A549 treated with AZD2906 at 1 μM for 4 hours (cell line): ENCODE measurements around the gene DRAXIN. TPM values are rescaled to one million over a fixed set of nuclear protein-coding genes. Genes with fewer than 3 reads are reported as not detected.

Experiments
- total RNA-seq: library from RNA; stranded (reverse); fragments of 200-300 nt; extraction: Qiagen RNA extraction; gene quantifications from 5 replicates; pipeline ENCODE4 v1.2.3, GENCODE V29; 2022

The DRAXIN gene, protein sequence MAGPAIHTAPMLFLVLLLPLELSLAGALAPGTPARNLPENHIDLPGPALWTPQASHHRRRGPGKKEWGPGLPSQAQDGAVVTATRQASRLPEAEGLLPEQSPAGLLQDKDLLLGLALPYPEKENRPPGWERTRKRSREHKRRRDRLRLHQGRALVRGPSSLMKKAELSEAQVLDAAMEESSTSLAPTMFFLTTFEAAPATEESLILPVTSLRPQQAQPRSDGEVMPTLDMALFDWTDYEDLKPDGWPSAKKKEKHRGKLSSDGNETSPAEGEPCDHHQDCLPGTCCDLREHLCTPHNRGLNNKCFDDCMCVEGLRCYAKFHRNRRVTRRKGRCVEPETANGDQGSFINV
- total RNA-seq, result 0.03 to 0.10 TPM (median 0.06 TPM) in 5 replicates

DNA sequence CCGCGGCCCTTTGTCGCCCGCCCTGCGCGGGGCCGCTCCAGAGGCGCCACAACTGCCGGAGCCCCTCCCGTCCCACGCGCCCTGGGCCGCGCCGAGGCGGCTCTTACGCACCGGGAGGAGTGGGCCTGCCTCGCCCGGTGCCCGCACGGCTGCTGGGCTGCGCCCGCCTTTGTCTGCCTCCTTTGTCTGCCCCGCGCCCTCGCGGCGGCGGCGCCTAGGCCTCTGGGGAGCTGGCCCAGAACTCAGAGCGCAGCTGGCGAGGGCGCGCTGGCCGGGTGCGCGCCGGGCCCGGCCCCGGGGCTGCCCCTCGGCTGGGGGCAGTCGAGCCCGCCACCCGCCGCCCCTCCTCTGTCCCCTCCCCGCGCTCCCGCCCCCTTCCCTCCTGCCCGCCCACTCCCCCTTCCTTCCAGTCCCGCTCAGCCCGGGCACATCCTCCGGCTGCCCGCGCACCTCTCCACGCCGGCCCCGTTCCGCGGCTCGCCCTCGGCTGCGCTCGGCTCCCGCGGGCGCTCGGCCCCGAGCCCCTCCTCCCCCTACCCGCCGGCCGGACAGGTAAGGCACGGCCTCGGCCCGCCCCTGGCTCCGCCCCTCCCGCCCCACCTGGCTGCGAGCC lies at the start of gene DRAXIN:
TSS of gene DRAXIN (plus strand) at position 409 of the 613 bp plus-strand sequence. CDS start 14,549 bp downstream, outside the sequence.

DNA sequence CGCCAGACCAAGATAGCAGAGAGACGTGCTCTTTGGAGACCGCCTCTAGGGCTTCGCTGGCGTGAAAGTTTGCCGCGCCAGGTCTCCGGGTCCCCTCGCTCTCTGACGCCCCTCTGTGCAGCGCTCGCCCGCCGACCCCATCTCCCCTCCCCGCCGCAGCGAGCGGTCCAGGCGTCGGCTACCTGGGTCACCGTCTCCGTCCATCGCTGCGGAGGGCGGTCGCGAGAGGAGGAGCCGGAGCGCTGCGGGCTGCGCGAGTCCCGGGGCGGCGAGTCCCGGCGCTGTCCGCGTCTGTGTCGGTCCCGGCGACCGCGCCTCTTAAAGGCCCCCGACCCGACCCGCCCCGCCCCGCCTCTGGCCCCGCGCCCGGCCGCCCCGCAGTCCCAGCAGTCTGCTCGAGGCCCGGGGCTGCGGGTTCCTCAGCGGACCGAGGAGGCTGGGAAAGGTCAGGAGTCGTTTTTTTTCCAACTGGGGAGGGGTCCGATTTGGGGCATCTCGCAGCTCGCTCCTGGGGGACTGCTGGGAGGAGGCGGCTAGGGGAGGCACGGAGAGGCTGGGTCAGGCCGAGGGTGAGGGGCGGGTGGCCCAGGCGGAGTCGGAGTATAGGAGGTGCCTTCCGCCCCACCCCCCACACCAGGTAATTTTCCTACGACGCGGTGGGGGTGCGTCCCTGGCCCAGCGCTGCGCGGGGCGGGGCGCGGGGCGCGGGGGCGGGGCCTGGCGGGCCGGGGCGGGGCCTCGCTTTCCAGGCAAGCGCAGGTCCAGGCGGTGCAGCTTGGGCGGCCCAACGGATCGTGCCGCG lies 37.2 kb upstream of the DRAXIN start, which contains the start of the genes FBXO2 and FBXO44:
TSS of gene FBXO2 (minus strand) at position 293 of the 802 bp plus-strand sequence. CDS start at position 204, 89 bp downstream.
TSS of gene FBXO44 (plus strand) at position 741 of the 802 bp plus-strand sequence. CDS start 959 bp downstream, outside the sequence.

DNA sequence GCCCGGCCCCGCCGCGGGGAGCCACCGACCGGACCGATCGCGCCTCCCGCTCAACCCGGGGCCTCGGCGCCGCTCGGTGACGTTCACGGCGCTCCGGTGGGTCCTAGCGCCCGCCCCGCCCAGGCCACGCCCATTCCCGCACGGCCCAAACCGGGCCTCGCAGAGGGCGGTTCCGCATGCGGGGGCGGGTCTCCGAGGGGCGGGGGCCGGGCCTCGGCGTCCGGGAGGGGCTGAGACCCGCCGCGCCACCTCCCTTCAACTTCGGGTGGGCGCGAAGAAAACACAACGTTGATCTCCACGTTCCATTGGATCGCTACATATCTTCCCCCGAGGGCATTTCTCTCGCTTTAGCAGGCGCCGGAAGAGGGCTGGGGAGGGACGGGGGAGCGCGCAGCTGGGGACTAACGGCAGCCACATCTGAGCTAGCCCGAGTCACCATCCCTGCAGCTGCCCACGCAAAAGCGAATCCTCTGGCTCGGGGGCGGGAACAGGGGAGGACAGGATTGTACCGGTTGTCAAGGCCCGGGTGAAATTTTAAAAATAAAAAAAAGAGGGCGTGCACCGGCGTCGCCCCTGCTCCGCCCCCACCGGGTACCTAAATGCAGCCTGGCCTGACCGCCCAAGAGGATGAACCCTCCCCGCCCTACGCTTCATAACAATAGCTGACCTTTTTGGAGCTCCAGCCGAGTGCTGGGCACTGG lies 10.3 kb upstream of the DRAXIN start, which contains the start of gene MAD2L2:
TSS of gene MAD2L2 (minus strand) at position 78 of the 701 bp plus-strand sequence. CDS start 547 bp downstream, outside the sequence.

DNA sequence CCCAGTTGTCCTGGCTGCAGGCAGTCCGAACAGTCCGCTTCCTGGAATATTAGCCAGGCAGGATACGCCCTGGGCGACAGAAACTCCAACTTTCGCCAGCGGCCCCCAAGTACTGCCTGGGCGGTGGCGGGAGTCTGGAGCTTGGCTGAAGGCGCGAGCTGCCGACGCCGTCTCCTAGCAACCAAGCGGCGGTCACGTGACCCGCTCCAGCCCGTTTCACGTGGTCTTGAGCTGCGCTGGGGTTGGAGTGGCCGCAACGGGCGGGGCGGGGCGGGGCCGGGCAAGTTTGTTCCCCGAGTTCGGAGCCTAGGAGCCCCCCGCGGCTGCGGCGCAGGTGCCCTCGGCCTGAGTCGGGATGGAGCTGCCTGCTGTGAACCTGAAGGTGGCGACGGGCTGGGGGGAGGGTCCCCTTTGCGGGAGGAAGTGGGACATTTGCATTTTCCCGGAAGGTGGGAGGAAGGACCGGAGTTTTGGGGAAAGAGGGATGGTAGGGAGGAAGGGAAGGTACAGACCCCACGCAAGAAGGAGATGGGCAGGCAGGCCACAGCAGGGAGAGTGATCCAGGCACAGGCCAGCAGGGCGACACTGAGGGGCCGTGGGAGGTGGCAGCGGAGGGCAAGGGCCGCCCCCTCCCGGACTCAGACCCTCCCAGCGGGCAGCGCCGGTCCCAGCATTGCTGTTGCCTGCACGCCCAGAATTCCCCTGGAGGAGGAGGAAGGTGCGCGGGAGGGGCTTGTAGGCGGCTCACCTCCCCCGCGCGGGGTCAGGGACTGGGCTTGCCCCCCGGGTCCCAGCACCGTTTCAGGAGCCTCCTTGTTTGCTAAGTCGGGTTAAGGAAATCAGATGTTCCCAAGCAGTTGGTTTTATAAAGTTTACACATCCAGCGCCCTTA lies 44.6 kb downstream of the DRAXIN start, which contains the start of gene AGTRAP:
TSS of gene AGTRAP (plus strand) at position 283 of the 892 bp plus-strand sequence. CDS start at position 356, 73 bp downstream.

DNA sequence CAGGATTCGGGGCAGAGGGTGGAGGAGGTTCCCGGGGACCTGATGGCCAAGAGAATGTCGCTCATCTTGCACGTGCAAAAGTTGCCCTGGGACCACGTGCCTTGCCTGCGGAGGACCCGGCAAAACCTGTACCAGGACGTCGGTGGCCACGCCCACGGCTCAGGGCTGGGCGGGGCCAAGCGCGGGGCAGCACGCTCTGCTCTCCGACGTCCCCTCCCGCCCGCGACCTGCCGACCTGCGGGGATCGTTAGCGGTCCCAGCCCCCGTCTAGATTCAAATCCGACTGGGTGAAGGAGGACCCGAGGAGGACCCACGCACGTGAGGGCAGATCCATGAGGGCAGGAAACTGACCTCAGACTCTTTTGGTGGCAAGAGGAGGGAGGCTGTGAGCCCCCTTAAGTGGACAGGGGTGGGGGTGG lies 70.5 kb downstream of the DRAXIN start, which contains the start of gene C1orf167:
TSS of gene C1orf167 (plus strand) at position 206 of the 419 bp plus-strand sequence. CDS start 2,208 bp downstream, outside the sequence.

Other genes starting within 250 kb of the DRAXIN start
- gene DISP3, start 212.6 kb upstream of the DRAXIN start, total RNA-seq, result 0.43 to 0.84 TPM (median 0.58 TPM) in 5 replicates
- 5.9 to 11.1 TPM (median 9.2 TPM) in 5 replicates for gene FBXO2, start 37.3 kb upstream of the DRAXIN start, total RNA-seq
- 12.3 to 17.7 TPM (median 17.0 TPM) in 5 replicates for gene FBXO44, start 36.8 kb upstream of the DRAXIN start, total RNA-seq
- gene FBXO6, start 27.5 kb upstream of the DRAXIN start, total RNA-seq, result 6.7 to 9.2 TPM (median 8.2 TPM) in 5 replicates
- 43.7 to 53.3 TPM (median 51.0 TPM) in 5 replicates for gene MAD2L2, start 10.6 kb upstream of the DRAXIN start, total RNA-seq
- gene AGTRAP, start 44.4 kb downstream of the DRAXIN start, total RNA-seq, result 78.9 to 114 TPM (median 102 TPM) in 5 replicates
- gene C1orf167, start 70.5 kb downstream of the DRAXIN start, total RNA-seq, result not detected in 5 replicates
- 4.4 to 4.6 TPM (median 4.5 TPM) in 5 replicates for gene MTHFR, start 114.3 kb downstream of the DRAXIN start, total RNA-seq
- gene CLCN6, start 114.5 kb downstream of the DRAXIN start, total RNA-seq, result 5.3 to 5.7 TPM (median 5.5 TPM) in 5 replicates
- not detected in 5 replicates for gene NPPA, start 156.1 kb downstream of the DRAXIN start, total RNA-seq
- 0.18 TPM in 1 of 5 replicates, not detected in the others for gene NPPB, start 167.2 kb downstream of the DRAXIN start, total RNA-seq
- gene KIAA2013, start 234.7 kb downstream of the DRAXIN start, total RNA-seq, result 31.4 to 46.5 TPM (median 45.8 TPM) in 5 replicates
- 80.6 to 90.0 TPM (median 86.7 TPM) in 5 replicates for gene PLOD1, start 243.0 kb downstream of the DRAXIN start, total RNA-seq